KMS-11 (cell line): ENCODE data around the gene DHX57.

Experiments
- H2AFZ ChIP-seq: fragments of 200-600 bp; sonication (generic); 2 replicates; pipeline ENCODE4 v1.6.1; 2016; ENCODE audit warnings: antibody characterized with exemption, mixed run types, low read depth
- H3K27ac ChIP-seq: fragments of 200-600 bp; sonication (generic); 2 replicates; pipeline ENCODE4 v1.6.1; 2016; ENCODE audit warnings: mild to moderate bottlenecking, mixed run types
- H3K27me3 ChIP-seq: fragments of 200-600 bp; sonication (generic); 2 replicates; pipeline ENCODE4 v1.6.1; 2017; ENCODE audit warnings: mild to moderate bottlenecking, low read depth, mixed run types, moderate library complexity; ENCODE audit not compliant: insufficient read depth
- H3K36me3 ChIP-seq: fragments of 200-600 bp; sonication (generic); 2 replicates; pipeline ENCODE4 v1.6.1; 2017; ENCODE audit warnings: mild to moderate bottlenecking, mixed run types; ENCODE audit not compliant: insufficient read depth
- H3K4me1 ChIP-seq: fragments of 200-600 bp; sonication (generic); 2 replicates; pipeline ENCODE4 v1.6.1; 2016; ENCODE audit warnings: mild to moderate bottlenecking, low read depth, mixed run types; ENCODE audit not compliant: poor library complexity, severe bottlenecking
- H3K4me2 ChIP-seq: fragments of 200-600 bp; sonication (generic); 2 replicates; pipeline ENCODE4 v1.7.0; 2016; ENCODE audit warnings: mild to moderate bottlenecking, mixed run types
- H3K4me3 ChIP-seq: fragments of 200-600 bp; sonication (generic); IDR thresholded peaks from 2 replicates; pipeline ENCODE4 v1.6.1; 2017; ENCODE audit warnings: low read depth, low read length, mixed read lengths; ENCODE audit not compliant: insufficient read depth
- H3K79me2 ChIP-seq: fragments of 200-600 bp; sonication (generic); 2 replicates; pipeline ENCODE4 v1.6.1; 2016; ENCODE audit warnings: low read depth, mixed run types; ENCODE audit not compliant: insufficient read depth
- H3K9ac ChIP-seq: fragments of 200-600 bp; sonication (generic); 2 replicates; pipeline ENCODE4 v1.6.1; 2016; ENCODE audit warnings: mild to moderate bottlenecking, mixed run types
- H4K20me1 ChIP-seq: fragments of 200-600 bp; sonication (generic); 2 replicates; pipeline ENCODE4 v1.6.1; 2016; ENCODE audit warnings: mild to moderate bottlenecking, mixed run types; ENCODE audit not compliant: insufficient read depth
- TF ChIP-seq, protein P1 (sequence below): fragments of 200-600 bp; sonication (generic); conservative IDR thresholded peaks from 2 replicates; pipeline ENCODE4 v1.6.1; 2017; ENCODE audit warnings: low read depth, mild to moderate bottlenecking, antibody characterized with exemption, low read length, moderate library complexity, mixed read lengths

DHX57 gene

DNA sequence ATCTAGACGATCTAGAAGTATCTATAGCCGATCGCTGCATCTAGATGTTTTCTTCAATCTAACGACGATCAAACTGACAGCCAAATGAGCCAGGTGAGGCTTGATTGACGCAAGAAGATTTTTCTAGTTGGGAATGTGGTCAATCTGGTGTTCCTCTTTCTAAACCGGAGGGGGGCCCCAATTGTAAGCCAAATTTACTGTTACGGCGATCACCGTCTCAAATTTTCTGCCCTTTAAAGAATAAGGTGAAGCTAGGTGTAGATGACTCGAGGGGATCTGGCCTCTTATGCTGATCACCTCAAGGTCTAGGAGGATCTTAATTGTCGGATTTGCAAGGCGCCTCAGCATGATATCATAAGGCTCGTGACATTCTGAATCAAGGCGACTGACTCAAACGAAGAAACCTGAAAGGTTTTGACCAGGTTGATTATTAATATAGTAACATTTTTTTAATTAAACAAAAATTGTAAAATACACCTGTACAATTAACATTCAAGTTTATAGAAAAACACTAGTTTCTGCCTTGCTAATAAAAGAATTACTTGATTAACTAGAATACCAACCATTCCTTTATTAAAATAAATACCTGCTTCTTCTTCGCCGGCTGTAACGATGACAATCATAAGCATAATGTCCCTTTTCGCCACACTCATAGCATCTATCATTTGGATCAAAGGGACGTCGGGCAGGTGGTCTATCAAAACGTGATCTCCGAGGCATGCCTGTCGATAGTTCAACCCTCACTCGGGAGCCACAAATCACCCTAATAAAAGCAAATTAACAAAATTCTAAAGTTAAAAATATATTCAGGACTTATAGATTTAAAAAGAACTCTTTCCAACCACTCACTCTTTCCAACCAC lies 126.6 kb downstream of the DHX57 start:
- Histone ChIP-seq H3K9ac (peak overlapping the region; percentile 100; the same call in 1 of the 2 replicates), H2AFZ (no peak overlapping the region), H3K4me1 (peaks cover 70% of the 10 kb centered on the region), H4K20me1 (peaks cover 51% of the 10 kb centered on the region), H3K4me3 (peak overlapping the region; percentile 75), H3K36me3 (peaks cover 58% of the 10 kb centered on the region; the same call in 1 of the 2 replicates), H3K27me3 (no peaks in the 10 kb centered on the region; the same call in 1 of the 2 replicates), H3K4me2 (peak overlapping the region; percentile 87), H3K79me2 (peaks cover 69% of the 10 kb centered on the region), H3K27ac (peak overlapping the region; percentile 97; the same call in 1 of the 2 replicates)
- TF ChIP-seq, protein P1, sequence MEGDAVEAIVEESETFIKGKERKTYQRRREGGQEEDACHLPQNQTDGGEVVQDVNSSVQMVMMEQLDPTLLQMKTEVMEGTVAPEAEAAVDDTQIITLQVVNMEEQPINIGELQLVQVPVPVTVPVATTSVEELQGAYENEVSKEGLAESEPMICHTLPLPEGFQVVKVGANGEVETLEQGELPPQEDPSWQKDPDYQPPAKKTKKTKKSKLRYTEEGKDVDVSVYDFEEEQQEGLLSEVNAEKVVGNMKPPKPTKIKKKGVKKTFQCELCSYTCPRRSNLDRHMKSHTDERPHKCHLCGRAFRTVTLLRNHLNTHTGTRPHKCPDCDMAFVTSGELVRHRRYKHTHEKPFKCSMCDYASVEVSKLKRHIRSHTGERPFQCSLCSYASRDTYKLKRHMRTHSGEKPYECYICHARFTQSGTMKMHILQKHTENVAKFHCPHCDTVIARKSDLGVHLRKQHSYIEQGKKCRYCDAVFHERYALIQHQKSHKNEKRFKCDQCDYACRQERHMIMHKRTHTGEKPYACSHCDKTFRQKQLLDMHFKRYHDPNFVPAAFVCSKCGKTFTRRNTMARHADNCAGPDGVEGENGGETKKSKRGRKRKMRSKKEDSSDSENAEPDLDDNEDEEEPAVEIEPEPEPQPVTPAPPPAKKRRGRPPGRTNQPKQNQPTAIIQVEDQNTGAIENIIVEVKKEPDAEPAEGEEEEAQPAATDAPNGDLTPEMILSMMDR = no peak

DNA sequence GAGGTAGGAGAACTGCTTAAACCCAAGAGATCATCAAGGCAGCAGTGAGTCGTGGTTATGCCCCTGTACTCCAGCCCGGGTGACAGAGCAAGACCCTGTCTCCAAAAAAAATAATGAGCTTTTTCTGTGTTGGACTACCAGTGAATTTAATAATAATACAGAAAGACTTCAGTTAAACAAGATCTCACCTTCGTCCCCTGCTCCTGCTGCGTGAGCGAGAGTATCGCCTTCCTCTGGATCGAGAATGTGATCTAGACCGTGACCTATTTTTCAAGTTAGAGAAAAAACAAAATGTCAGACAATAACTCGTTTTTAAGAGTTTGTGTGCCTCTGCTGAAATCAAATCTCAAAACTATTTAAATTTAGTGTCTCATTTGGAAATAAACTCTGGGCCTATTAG lies 127.3 kb downstream of the DHX57 start:
- Histone ChIP-seq H3K4me2 (peak overlapping the region; percentile 87), H3K4me1 (peaks cover 73% of the 10 kb centered on the region), H3K27me3 (no peaks in the 10 kb centered on the region; the same call in 1 of the 2 replicates), H4K20me1 (peaks cover 57% of the 10 kb centered on the region), H3K9ac (peak overlapping the region; percentile 1; the same call in 1 of the 2 replicates), H3K4me3 (no peak overlapping the region), H2AFZ (no peak overlapping the region), H3K27ac (peak overlapping the region; percentile 97; the same call in 1 of the 2 replicates), H3K36me3 (peaks cover 60% of the 10 kb centered on the region; the same call in 1 of the 2 replicates), H3K79me2 (peaks cover 77% of the 10 kb centered on the region)
- TF ChIP-seq, protein P1 = no peak

DNA sequence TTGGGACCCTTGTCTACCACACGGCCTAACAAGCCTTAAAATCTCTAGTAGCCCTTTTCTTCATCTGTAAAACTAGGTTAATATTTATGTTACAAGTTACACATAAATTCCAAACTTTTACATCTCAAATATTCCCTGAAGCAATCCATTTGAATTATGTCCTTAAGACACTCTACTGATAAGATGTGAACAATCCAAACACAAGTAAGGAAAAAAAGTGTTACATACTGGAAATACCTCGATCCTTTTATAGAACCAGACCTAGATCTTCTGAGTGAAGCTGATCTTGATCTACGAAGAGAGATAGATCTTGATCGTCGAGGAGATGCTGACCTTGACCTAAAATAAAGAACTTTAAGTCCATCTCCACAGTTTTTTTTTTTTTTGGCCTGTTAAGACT lies 127.9 kb downstream of the DHX57 start:
- H2AFZ ChIP-seq = no peak overlapping the region
- TF ChIP-seq, protein P1 = no peak
- no peak overlapping the region for H3K4me3 ChIP-seq
- H3K27ac ChIP-seq = peak overlapping the region; percentile 5; the same call in 1 of the 2 replicates
- no peak overlapping the region for H3K9ac ChIP-seq
- H3K79me2 ChIP-seq = peaks cover 83% of the 10 kb centered on the region
- peaks cover 75% of the 10 kb centered on the region for H3K4me1 ChIP-seq
- H4K20me1 ChIP-seq = peaks cover 59% of the 10 kb centered on the region
- peaks cover 63% of the 10 kb centered on the region; the same call in 1 of the 2 replicates for H3K36me3 ChIP-seq
- H3K27me3 ChIP-seq = no peaks in the 10 kb centered on the region; the same call in 1 of the 2 replicates
- H3K4me2 ChIP-seq = peak overlapping the region; percentile 87
